Measurements from ENCODE around the gene COG8.

DNA sequence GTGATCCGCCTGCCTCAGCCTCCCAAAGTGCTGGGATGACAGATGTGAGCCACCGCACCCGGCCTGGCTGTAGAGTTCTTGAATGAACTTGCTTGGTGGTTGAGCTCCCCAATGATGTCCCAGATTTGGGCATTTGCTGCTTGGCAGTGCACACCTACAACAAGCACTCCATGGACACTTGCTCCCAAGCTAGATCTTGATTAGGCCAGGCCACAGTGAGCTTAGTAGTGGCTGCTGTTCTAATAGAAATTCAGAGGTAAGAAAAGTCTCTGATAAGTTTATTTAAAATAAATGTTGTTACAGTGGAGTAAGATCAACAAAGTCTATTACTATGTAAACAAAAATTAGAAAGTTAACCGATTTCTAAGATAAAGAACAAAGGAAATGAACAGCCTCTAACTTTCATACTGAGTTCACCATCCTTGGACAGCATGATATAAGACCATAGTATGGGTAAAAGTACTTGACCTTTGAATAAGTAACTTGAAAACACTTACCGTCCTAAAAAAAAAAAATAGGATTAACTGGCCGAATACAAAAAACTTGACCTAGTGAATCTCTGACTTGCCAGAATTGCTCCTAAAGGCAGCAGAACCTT lies 11.3 kb upstream of the COG8 start:
- TF ChIP-seq, protein P1, sequence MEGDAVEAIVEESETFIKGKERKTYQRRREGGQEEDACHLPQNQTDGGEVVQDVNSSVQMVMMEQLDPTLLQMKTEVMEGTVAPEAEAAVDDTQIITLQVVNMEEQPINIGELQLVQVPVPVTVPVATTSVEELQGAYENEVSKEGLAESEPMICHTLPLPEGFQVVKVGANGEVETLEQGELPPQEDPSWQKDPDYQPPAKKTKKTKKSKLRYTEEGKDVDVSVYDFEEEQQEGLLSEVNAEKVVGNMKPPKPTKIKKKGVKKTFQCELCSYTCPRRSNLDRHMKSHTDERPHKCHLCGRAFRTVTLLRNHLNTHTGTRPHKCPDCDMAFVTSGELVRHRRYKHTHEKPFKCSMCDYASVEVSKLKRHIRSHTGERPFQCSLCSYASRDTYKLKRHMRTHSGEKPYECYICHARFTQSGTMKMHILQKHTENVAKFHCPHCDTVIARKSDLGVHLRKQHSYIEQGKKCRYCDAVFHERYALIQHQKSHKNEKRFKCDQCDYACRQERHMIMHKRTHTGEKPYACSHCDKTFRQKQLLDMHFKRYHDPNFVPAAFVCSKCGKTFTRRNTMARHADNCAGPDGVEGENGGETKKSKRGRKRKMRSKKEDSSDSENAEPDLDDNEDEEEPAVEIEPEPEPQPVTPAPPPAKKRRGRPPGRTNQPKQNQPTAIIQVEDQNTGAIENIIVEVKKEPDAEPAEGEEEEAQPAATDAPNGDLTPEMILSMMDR (IDR thresholded peaks at IDR 0.05; ENCODE audit: low read depth, low read length, poor library complexity, severe bottlenecking), result no peak
- TF ChIP-seq EZH2phosphoT487 (IDR thresholded peaks at IDR 0.05; ENCODE audit: borderline replicate concordance, low read length), result no peak

All from DOHH2 (cell line).